Panc1 (cell line): ENCODE measurements around the gene TDRD5. TPM values are rescaled to one million over a fixed set of nuclear protein-coding genes. Genes with fewer than 3 reads are reported as not detected.
A peak's percentile ranks its signal among the peaks of the same experiment; 100 is the strongest.

Experiments
- ATAC-seq: fragments of 200-7000 bp; cut with Tn5 transposase; 2 replicates; pipeline ENCODE4 v1.9.1; 2020; ENCODE audit warnings: mild to moderate bottlenecking, moderate library complexity
- BruUV-seq: library from RNA; stranded (reverse); fragments of 400-500 nt; replicated peaks from 2 replicates; lab custom pipeline; 2021; lab: Mats Ljungman, UMichigan
- CTCF ChIA-PET: fragments of 300-600 bp; sonication (Branson Sonifier 250); formaldehyde crosslinking; loops from one replicate; lab custom pipeline; 2022; ENCODE audit warnings: antibody characterized with exemption; lab: Charles Lee
- POLR2A ChIA-PET: fragments of 300-600 bp; sonication (Branson Sonifier 250); formaldehyde crosslinking; loops from one replicate; lab custom pipeline; 2022; ENCODE audit warnings: antibody characterized with exemption; lab: Charles Lee
- DNase-seq: peaks from one replicate; pipeline ENCODE4 v3.0.0-alpha.2; 2010; ENCODE audit warnings: low read depth, low spot score
- H3K27ac ChIP-seq: 2 replicates; pipeline ENCODE4 v1.5.1; 2011; ENCODE audit warnings: mild to moderate bottlenecking, low read length, inconsistent platforms
- H3K27me3 ChIP-seq: fragments of 200-500 bp; sonication (Bioruptor generic); 2 replicates; pipeline ENCODE4 v1.6.0; 2014; ENCODE audit warnings: low read length, inconsistent platforms; ENCODE audit not compliant: control insufficient read depth, insufficient read depth
- H3K36me3 ChIP-seq: fragments of 200-500 bp; sonication (Bioruptor generic); 2 replicates; pipeline ENCODE4 v1.5.1; 2014; ENCODE audit warnings: inconsistent platforms, mild to moderate bottlenecking, low read length, moderate library complexity; ENCODE audit not compliant: control insufficient read depth, insufficient read depth
- H3K4me1 ChIP-seq: 2 replicates; pipeline ENCODE4 v1.5.1; 2011; ENCODE audit warnings: inconsistent platforms, mild to moderate bottlenecking, low read length, moderate library complexity; ENCODE audit not compliant: control insufficient read depth, insufficient read depth
- H3K4me3 ChIP-seq, 2 experiments: 2 replicates each; pipeline ENCODE4 v1.5.1; 2011 to 2012; ENCODE audit warnings: low read depth in 2 of 2, low read length in 2 of 2, mild to moderate bottlenecking in 2 of 2, inconsistent platforms in 1 of 2, moderate library complexity in 1 of 2
- H3K9me3 ChIP-seq: fragments of 200-500 bp; sonication (Bioruptor generic); 2 replicates; pipeline ENCODE4 v1.5.1; 2014; ENCODE audit warnings: low read depth, mild to moderate bottlenecking, inconsistent platforms, low read length, moderate library complexity; ENCODE audit not compliant: control insufficient read depth, insufficient read depth
- POLR2AphosphoS5 ChIP-seq: IDR thresholded peaks from 2 replicates; pipeline ENCODE4 v1.6.1; 2012; ENCODE audit warnings: mild to moderate bottlenecking, low read depth, low read length, moderate library complexity
- SIN3A ChIP-seq: IDR thresholded peaks from 2 replicates; pipeline ENCODE4 v1.6.1; 2012; ENCODE audit warnings: low read depth, mild to moderate bottlenecking, low read length, moderate library complexity, borderline replicate concordance; ENCODE audit not compliant: insufficient read depth
- TCF7L2 ChIP-seq: IDR thresholded peaks from 2 replicates; pipeline ENCODE4 v1.6.1; 2011; ENCODE audit warnings: mild to moderate bottlenecking, low read depth, low read length, inconsistent platforms
- in situ Hi-C: cut with HindIII; loops from 2 replicates; pipeline ENCODE4 v1.10.0; 2016; ENCODE audit warnings: low sequenced_read_pairs, low pct_unique_long_range_greater_than_20kb
- intact Hi-C: fragments of 100-400 bp; cut with micrococcal nuclease; formaldehyde crosslinking; loops from one replicate; pipeline ENCODE4 v1.10.0; 2022; ENCODE audit not compliant: unreplicated experiment
- total RNA-seq: library from RNA; stranded (reverse); gene quantifications from one replicate; pipeline ENCODE4 v1.2.1, GENCODE V29; 2021; ENCODE audit not compliant: unreplicated experiment
- TF ChIP-seq, protein P1 (sequence below): fragments of 450-650 bp; IDR thresholded peaks from 2 replicates; pipeline ENCODE4 v1.5.1; 2017; ENCODE audit warnings: mild to moderate bottlenecking
- TF ChIP-seq, protein P2 (sequence below), 2 experiments: IDR thresholded peaks; 2 replicates each; pipeline ENCODE4 v1.6.1; 2011 to 2012; ENCODE audit warnings: low read depth in 2 of 2, control low read depth in 1 of 2, low read length in 1 of 2, mild to moderate bottlenecking in 1 of 2, moderate library complexity in 1 of 2; ENCODE audit not compliant: insufficient read depth in 1 of 2

TDRD5 gene
- total RNA-seq, 1 experiment from 2014 or later, result 2.4 TPM

DNA sequence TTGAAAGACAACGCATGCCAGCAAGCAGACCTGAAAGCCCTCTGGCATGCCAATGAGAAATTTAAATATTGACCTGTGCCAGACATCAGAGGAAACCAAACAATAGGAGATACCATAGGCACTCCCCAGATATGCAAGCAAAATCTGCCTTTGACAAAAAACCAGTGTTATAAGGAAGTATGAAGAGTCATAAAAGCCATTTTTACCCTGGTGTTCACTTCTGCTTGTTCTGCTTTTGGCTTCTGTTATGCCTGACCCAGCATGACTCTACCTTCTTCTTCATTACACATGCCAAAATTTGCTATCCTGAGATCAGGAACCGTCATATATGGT, 42.3 kb upstream of the TDRD5 start:
- intact Hi-C loops, result no loop called here
- in situ Hi-C loops, result no loop called here
- ATAC-seq (no peak), DNase-seq (no peak)
- Histone ChIP-seq H3K36me3 (no peaks in the 10 kb centered on the region), H3K4me3 (no peak overlapping the region), H3K27me3 (no peaks in the 10 kb centered on the region), H3K9me3 (no peaks in the 10 kb centered on the region), H3K27ac (no peak overlapping the region), H3K4me1 (no peaks in the 10 kb centered on the region)
- ChIA-PET CTCF (no interaction called here), POLR2A (no interaction called here)
- no peak for TF ChIP-seq POLR2AphosphoS5
- no peak for TF ChIP-seq TCF7L2
- TF ChIP-seq, protein P1, sequence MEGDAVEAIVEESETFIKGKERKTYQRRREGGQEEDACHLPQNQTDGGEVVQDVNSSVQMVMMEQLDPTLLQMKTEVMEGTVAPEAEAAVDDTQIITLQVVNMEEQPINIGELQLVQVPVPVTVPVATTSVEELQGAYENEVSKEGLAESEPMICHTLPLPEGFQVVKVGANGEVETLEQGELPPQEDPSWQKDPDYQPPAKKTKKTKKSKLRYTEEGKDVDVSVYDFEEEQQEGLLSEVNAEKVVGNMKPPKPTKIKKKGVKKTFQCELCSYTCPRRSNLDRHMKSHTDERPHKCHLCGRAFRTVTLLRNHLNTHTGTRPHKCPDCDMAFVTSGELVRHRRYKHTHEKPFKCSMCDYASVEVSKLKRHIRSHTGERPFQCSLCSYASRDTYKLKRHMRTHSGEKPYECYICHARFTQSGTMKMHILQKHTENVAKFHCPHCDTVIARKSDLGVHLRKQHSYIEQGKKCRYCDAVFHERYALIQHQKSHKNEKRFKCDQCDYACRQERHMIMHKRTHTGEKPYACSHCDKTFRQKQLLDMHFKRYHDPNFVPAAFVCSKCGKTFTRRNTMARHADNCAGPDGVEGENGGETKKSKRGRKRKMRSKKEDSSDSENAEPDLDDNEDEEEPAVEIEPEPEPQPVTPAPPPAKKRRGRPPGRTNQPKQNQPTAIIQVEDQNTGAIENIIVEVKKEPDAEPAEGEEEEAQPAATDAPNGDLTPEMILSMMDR, result no peak
- no peak for TF ChIP-seq SIN3A
- TF ChIP-seq, protein P2, sequence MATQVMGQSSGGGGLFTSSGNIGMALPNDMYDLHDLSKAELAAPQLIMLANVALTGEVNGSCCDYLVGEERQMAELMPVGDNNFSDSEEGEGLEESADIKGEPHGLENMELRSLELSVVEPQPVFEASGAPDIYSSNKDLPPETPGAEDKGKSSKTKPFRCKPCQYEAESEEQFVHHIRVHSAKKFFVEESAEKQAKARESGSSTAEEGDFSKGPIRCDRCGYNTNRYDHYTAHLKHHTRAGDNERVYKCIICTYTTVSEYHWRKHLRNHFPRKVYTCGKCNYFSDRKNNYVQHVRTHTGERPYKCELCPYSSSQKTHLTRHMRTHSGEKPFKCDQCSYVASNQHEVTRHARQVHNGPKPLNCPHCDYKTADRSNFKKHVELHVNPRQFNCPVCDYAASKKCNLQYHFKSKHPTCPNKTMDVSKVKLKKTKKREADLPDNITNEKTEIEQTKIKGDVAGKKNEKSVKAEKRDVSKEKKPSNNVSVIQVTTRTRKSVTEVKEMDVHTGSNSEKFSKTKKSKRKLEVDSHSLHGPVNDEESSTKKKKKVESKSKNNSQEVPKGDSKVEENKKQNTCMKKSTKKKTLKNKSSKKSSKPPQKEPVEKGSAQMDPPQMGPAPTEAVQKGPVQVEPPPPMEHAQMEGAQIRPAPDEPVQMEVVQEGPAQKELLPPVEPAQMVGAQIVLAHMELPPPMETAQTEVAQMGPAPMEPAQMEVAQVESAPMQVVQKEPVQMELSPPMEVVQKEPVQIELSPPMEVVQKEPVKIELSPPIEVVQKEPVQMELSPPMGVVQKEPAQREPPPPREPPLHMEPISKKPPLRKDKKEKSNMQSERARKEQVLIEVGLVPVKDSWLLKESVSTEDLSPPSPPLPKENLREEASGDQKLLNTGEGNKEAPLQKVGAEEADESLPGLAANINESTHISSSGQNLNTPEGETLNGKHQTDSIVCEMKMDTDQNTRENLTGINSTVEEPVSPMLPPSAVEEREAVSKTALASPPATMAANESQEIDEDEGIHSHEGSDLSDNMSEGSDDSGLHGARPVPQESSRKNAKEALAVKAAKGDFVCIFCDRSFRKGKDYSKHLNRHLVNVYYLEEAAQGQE (IDR thresholded peaks at IDR 0.05; ENCODE audit: insufficient read depth in 1 of 2, low read depth in 2 of 2, low read length in 1 of 2), result no peak
- no TSS peak for BruUV-seq

- Histone ChIP-seq H3K9me3 (no peaks in the 10 kb centered on the region), H3K4me1 (no peaks in the 10 kb centered on the region), H3K4me3 (no peak overlapping the region), H3K27ac (no peak overlapping the region), H3K36me3 (no peaks in the 10 kb centered on the region), H3K27me3 (no peaks in the 10 kb centered on the region)
- in situ Hi-C loops (no loop called here), intact Hi-C loops (no loop called here)
- TF ChIP-seq TCF7L2, result no peak
- no peak for TF ChIP-seq POLR2AphosphoS5
- TF ChIP-seq, protein P2 (IDR thresholded peaks at IDR 0.05; ENCODE audit: insufficient read depth in 1 of 2, low read depth in 2 of 2, low read length in 1 of 2), result no peak
- no peak for TF ChIP-seq SIN3A
- TF ChIP-seq, protein P1, result no peak
- POLR2A ChIA-PET, result no interaction called here
- CTCF ChIA-PET, result no interaction called here
- BruUV-seq, result no TSS peak
- DNase-seq (no peak), ATAC-seq (0 out of 2 replicates have a peak, but pooled peaks have one; percentile 51)
Measured at GRCh38 chr1:179550746-179551682, 40.6 kb upstream of the TDRD5 start.
